Measurements from ENCODE around the gene IL21R. TPM values are rescaled to one million over a fixed set of nuclear protein-coding genes. Genes with fewer than 3 reads are reported as not detected.
A peak's percentile ranks its signal among the peaks of the same experiment; 100 is the strongest.

The IL21R gene
- total RNA-seq, 2 experiments from 2014 or later, result 34.5 to 34.8 TPM

DNA sequence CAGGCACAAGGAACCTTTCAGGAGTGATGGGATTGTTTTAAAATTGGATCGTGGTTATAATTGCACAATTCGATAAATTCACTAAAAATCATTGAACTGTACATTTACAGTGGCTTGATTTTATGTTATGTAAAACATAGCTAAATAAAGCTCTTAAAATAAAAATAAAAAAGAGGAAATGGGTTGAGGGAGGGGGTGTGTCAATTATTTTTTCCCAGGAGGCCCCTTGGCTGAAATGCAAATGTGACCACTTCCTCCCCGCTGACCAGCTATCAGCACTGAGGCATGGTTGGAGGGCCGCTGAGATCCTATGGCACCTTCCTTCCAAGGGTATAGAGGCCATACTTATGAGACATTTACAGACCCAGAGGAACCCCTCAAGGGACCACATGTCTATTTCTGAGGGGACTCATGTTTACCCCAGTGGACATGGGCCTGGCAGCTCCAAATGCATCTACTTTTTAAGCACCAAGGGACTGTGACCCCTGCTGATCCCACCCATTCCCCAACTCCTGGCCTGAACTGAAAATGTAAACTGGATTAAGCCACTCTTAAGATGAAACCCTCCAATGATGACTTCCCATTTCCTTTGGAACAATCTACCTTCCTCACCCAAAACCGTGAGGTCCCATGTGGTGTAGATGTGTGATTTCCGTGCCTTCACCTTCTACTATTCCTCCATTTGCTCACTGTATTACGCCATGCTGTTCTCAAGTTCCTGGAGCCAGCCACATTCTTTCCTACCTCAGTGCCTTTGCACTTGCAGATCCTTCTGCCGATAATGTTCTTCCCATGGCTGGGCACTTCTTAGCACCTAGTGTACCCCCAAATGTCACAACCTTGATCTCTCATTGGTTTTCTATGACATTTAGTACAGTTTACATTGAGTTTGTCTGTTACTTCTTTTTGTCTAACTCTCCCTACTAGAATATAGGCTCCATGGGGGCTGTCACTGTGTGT is 2.8 kb upstream of the IL21R start:
- H3K27ac Mint-ChIP-seq, result peak overlapping the region; percentile 90
- intact Hi-C loops (cut with DNase I, micrococcal nuclease), result no loop called here
- no peaks in the 10 kb centered on the region for H3K27me3 Mint-ChIP-seq
- TF ChIP-seq, protein P1, sequence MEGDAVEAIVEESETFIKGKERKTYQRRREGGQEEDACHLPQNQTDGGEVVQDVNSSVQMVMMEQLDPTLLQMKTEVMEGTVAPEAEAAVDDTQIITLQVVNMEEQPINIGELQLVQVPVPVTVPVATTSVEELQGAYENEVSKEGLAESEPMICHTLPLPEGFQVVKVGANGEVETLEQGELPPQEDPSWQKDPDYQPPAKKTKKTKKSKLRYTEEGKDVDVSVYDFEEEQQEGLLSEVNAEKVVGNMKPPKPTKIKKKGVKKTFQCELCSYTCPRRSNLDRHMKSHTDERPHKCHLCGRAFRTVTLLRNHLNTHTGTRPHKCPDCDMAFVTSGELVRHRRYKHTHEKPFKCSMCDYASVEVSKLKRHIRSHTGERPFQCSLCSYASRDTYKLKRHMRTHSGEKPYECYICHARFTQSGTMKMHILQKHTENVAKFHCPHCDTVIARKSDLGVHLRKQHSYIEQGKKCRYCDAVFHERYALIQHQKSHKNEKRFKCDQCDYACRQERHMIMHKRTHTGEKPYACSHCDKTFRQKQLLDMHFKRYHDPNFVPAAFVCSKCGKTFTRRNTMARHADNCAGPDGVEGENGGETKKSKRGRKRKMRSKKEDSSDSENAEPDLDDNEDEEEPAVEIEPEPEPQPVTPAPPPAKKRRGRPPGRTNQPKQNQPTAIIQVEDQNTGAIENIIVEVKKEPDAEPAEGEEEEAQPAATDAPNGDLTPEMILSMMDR (IDR thresholded peaks at IDR 0.05), result no peak
- ChIA-PET POLR2A (interaction anchor here (0.6 to 9.2 kb wide), 4 partner anchors 9 to 31 kb away, joined by 3 to 134 read pairs (median 4); no protein-coding TSS in a partner anchor), CTCF (interaction anchor here (1.1 to 1.2 kb wide), 2 partner anchors 164 to 169 kb away, joined by 3 to 4 read pairs; no protein-coding TSS in a partner anchor)
- no peaks in the 10 kb centered on the region for H3K27me3 ChIP-seq (ENCODE audit: control insufficient read depth in 1 of 2, insufficient read depth in 2 of 2, low read length in 2 of 2)
- H3K36me3 ChIP-seq (ENCODE audit: insufficient read depth, low read length), result no peaks in the 10 kb centered on the region
- H3K27ac ChIP-seq (ENCODE audit: low read depth in 1 of 2, low read length in 2 of 2), result no peak overlapping the region
- H3K4me3 Mint-ChIP-seq, result peak overlapping the region; percentile 52
- H3K4me1 ChIP-seq (ENCODE audit: insufficient read depth, low read length), result peaks cover 36% of the 10 kb centered on the region
- H3K4me3 ChIP-seq (ENCODE audit: low read length), result no peak overlapping the region
- H3K4me1 Mint-ChIP-seq (ENCODE audit: low read depth), result peaks cover 52% of the 10 kb centered on the region
- peak in 1 of 14 experiments; percentile 31 for DNase-seq
- no peak for ATAC-seq (ENCODE audit: poor library complexity)
- H3K9me3 Mint-ChIP-seq, result peaks cover 7% of the 10 kb centered on the region
- H3K9me3 ChIP-seq (ENCODE audit: control insufficient read depth in 1 of 2, insufficient read depth in 1 of 2, low read length in 2 of 2), result peaks cover 0 to 13% of the 10 kb centered on the region in 2 experiments
- peaks cover 25% of the 10 kb centered on the region for H3K36me3 Mint-ChIP-seq (ENCODE audit: low read depth)

DNA sequence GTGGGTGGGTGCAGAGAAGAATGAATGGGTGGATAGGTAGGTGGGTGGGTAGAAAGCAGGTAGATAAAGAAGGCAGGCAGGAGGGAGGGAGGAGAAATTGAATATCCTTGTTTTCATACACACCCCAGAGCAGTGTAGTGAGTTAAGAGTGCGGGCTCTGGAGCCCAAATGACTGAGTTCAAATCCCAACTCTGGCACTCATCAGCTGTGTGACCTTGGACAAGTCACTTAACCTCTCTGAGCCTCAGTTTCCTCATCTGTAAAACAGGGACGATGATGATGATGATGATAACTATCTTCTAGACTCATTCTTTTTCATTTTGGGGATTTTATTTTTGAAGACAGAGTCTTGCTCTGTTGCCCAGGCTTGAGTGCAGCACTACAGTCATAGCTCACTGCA is 2.0 kb upstream of the IL21R start:
- Histone ChIP-seq H3K9me3 (ENCODE audit: control insufficient read depth in 1 of 2, insufficient read depth in 1 of 2, low read length in 2 of 2) (peaks cover 0 to 8% of the 10 kb centered on the region in 2 experiments), H3K36me3 (ENCODE audit: insufficient read depth, low read length) (no peaks in the 10 kb centered on the region), H3K27me3 (ENCODE audit: control insufficient read depth in 1 of 2, insufficient read depth in 2 of 2, low read length in 2 of 2) (no peaks in the 10 kb centered on the region), H3K4me3 (ENCODE audit: low read length) (no peak overlapping the region), H3K4me1 (ENCODE audit: insufficient read depth, low read length) (peaks cover 43% of the 10 kb centered on the region), H3K27ac (ENCODE audit: low read depth in 1 of 2, low read length in 2 of 2) (no peak overlapping the region)
- POLR2A ChIA-PET, result interaction anchor here (1.8 to 9.2 kb wide), 4 partner anchors 9 to 196 kb away, joined by 6 to 134 read pairs (median 24); partner anchors contain the start of gene KDM8
- H3K27ac Mint-ChIP-seq, result peak overlapping the region; percentile 90
- intact Hi-C loops (cut with DNase I, micrococcal nuclease), result loop anchor here in 1 of 2 experiments (5.0 kb wide), 1 partner anchor 33 kb away; no protein-coding TSS in a partner anchor
- ATAC-seq (ENCODE audit: poor library complexity) (no peak), DNase-seq (no peak)
- H3K27me3 Mint-ChIP-seq, result no peaks in the 10 kb centered on the region
- no peaks in the 10 kb centered on the region for H3K9me3 Mint-ChIP-seq
- TF ChIP-seq, protein P1 (IDR thresholded peaks at IDR 0.05), result no peak
- H3K36me3 Mint-ChIP-seq (ENCODE audit: low read depth), result peaks cover 24% of the 10 kb centered on the region
- CTCF ChIA-PET, result interaction anchor here (1.0 to 3.6 kb wide), 3 partner anchors 26 to 220 kb away, joined by 3 to 18 read pairs (median 12); no protein-coding TSS in a partner anchor
- H3K4me3 Mint-ChIP-seq, result peak overlapping the region; percentile 52
- peaks cover 60% of the 10 kb centered on the region for H3K4me1 Mint-ChIP-seq (ENCODE audit: low read depth)

DNA sequence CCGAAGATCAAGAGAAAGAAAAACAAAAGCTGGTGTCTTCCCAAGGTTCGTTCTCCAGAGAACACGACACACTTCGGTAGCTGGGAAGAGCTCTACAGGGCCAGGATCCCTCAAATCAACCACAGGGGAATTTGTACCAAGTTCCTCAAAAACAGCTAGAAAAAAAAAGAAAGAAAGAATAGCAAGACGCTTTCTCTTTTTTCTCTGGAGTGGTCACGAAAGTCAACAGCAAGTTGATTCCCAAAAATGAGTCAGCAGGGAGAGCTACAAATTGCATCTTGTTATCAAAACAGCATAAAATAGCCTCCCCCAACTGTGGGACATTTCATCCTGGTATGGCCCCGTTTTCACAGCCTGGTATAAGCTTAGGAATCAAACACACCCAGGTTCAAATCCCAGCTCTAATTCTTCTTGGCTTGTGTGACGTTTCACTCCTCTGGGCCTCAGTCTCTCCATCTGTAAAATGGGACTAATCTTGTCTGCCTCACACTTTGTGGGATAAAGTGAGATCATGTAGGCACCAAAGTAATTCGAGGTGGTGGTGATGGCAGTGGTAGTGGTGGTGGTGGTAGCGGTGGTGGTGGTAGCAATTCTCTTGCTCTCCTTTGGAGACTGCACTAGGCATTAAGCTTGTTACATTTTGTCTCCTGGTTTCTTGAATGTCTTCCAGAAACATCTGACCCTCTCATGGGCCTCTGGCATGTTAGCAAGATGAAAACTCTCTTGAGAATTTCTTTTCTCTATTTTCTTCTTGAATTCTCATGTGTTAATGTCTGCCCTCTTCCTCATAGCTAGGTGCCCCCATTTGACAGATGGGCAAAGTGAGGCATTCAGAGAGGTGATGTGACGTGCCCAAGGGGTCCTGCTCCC is 988 bp upstream of the IL21R start:
- peaks cover 69% of the 10 kb centered on the region for H3K4me1 Mint-ChIP-seq (ENCODE audit: low read depth)
- H3K36me3 Mint-ChIP-seq (ENCODE audit: low read depth), result peaks cover 27% of the 10 kb centered on the region
- no peaks in the 10 kb centered on the region for H3K27me3 ChIP-seq (ENCODE audit: control insufficient read depth in 1 of 2, insufficient read depth in 2 of 2, low read length in 2 of 2)
- TF ChIP-seq, protein P1 (IDR thresholded peaks at IDR 0.05), result no peak
- peak overlapping the region; percentile 98 for H3K4me3 Mint-ChIP-seq
- H3K27me3 Mint-ChIP-seq, result no peaks in the 10 kb centered on the region
- intact Hi-C loops (cut with DNase I, micrococcal nuclease), result loop anchor here in 1 of 2 experiments (5.0 kb wide), 1 partner anchor 34 kb away; no protein-coding TSS in a partner anchor
- H3K9me3 Mint-ChIP-seq, result no peaks in the 10 kb centered on the region
- H3K9me3 ChIP-seq (ENCODE audit: control insufficient read depth in 1 of 2, insufficient read depth in 1 of 2, low read length in 2 of 2), result no peaks in the 10 kb centered on the region
- H3K4me1 ChIP-seq (ENCODE audit: insufficient read depth, low read length), result peaks cover 53% of the 10 kb centered on the region
- no peak for ATAC-seq (ENCODE audit: poor library complexity)
- DNase-seq, result peak in 1 of 14 experiments; percentile 30
- CTCF ChIA-PET, result interaction anchor here (1.0 to 3.6 kb wide), 9 partner anchors 20 to 221 kb away, joined by 3 to 18 read pairs (median 5); no protein-coding TSS in a partner anchor
- POLR2A ChIA-PET, result interaction anchor here (0.8 to 9.2 kb wide), 17 partner anchors 10 to 232 kb away, joined by 3 to 134 read pairs (median 7); partner anchors contain the start of genes GTF3C1, KATNIP and KDM8
- H3K4me3 ChIP-seq (ENCODE audit: low read length), result no peak overlapping the region
- H3K27ac ChIP-seq (ENCODE audit: low read depth in 1 of 2, low read length in 2 of 2), result no peak overlapping the region
- peak overlapping the region; percentile 90 for H3K27ac Mint-ChIP-seq
- no peaks in the 10 kb centered on the region for H3K36me3 ChIP-seq (ENCODE audit: insufficient read depth, low read length)

All from CD4-positive, alpha-beta T cell (primary cell).